ENCODE results near the gene PDXP. TPM values are rescaled to one million over a fixed set of nuclear protein-coding genes. Genes with fewer than 3 reads are reported as not detected.

Gene PDXP
- total and polyA plus RNA-seq, 2 of the 4 experiments (the other 2 are of a cell fraction), result 5.4 to 24.1 TPM

DNA sequence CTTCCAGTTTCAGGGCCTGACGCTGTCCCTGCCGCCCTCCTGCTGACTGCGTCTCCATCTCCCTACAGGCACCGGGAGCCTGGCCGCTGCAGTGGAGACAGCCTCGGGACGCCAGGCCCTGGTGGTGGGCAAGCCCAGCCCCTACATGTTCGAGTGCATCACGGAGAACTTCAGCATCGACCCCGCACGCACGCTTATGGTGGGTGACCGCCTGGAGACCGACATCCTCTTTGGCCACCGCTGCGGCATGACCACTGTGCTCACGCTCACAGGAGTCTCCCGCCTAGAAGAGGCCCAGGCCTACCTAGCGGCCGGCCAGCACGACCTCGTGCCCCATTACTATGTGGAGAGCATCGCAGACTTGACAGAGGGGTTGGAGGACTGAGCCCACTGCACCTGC lies 7.0 kb downstream of the PDXP start:
- POLR2A ChIA-PET (ENCODE audit: unreplicated experiment), result no interaction called here
- Histone ChIP-seq H3K9me3 (ENCODE audit: control insufficient read depth, insufficient read depth, low read length) (no peaks in the 10 kb centered on the region), H3K36me3 (ENCODE audit: control insufficient read depth, insufficient read depth, low read length) (peaks cover 14% of the 10 kb centered on the region), H3K79me1 (ENCODE audit: low read depth in 1 of 2, low read length in 2 of 2) (peaks cover 36 to 85% of the 10 kb centered on the region in 2 experiments), H3K27me3 (ENCODE audit: control insufficient read depth, insufficient read depth, low read length) (no peaks in the 10 kb centered on the region), H3K4me1 (ENCODE audit: control insufficient read depth, insufficient read depth, low read length) (peaks cover 20% of the 10 kb centered on the region), H2AK5ac (ENCODE audit: low read depth, low read length) (peak overlapping the region; percentile 77; the same call in 1 of the 2 replicates), H3K4ac (ENCODE audit: low read depth, low read length) (no peak overlapping the region), H3K27ac (ENCODE audit: insufficient read depth, low read length) (no peak overlapping the region), H4K91ac (ENCODE audit: insufficient read depth, low read depth, low read length) (no peak overlapping the region), H3K56ac (ENCODE audit: extremely low read depth, insufficient read depth, low read length) (no peak overlapping the region), H4K8ac (ENCODE audit: low read depth in 2 of 2, low read length in 2 of 2) (no peak overlapping the region), H3K9me1 (ENCODE audit: insufficient read depth, low read length) (0 out of 2 replicates have a peak, but pooled peaks cover 7% of the 10 kb centered on the region), H3K4me3 (ENCODE audit: insufficient read depth, low read depth, low read length) (no peak overlapping the region), H2AFZ (replicated peaks; ENCODE audit: low read length, poor library complexity) (no peak overlapping the region), H2BK15ac (ENCODE audit: low read depth, low read length) (no peak overlapping the region), H2AK9ac (replicated peaks; ENCODE audit: low read depth, low read length, poor library complexity) (no peak overlapping the region), H3K23ac (ENCODE audit: low read depth, low read length) (no peak overlapping the region), H2BK5ac (ENCODE audit: low read depth, low read length, poor library complexity, severe bottlenecking) (no peak overlapping the region), H4K20me1 (ENCODE audit: insufficient read depth, low read length) (peaks cover 17% of the 10 kb centered on the region), H3K18ac (ENCODE audit: low read depth, low read length) (no peak overlapping the region), H3K14ac (replicated peaks; ENCODE audit: low read depth, low read length) (no peak overlapping the region), H2BK20ac (ENCODE audit: low read depth, low read length) (no peak overlapping the region), H3K4me2 (ENCODE audit: low read depth, low read length) (no peak overlapping the region), H4K5ac (ENCODE audit: low read depth, low read length) (no peak overlapping the region), H3K9ac (ENCODE audit: low read depth, low read length) (no peak overlapping the region), H2BK120ac (ENCODE audit: low read depth, low read length) (no peak overlapping the region)
- CTCF ChIA-PET, result no interaction called here
- no peak for TF ChIP-seq NFE2L2 (IDR thresholded peaks at IDR 0.05; ENCODE audit: low read depth, low read length)
- no peak for TF ChIP-seq MAZ (IDR thresholded peaks at IDR 0.05; ENCODE audit: borderline replicate concordance, low read depth, low read length)
- TF ChIP-seq RCOR1 (IDR thresholded peaks at IDR 0.05; ENCODE audit: insufficient replicate concordance, low read length), result no peak
- TF ChIP-seq BHLHE40 (IDR thresholded peaks at IDR 0.05; ENCODE audit: low read depth, low read length), result no peak
- TF ChIP-seq, protein P1, sequence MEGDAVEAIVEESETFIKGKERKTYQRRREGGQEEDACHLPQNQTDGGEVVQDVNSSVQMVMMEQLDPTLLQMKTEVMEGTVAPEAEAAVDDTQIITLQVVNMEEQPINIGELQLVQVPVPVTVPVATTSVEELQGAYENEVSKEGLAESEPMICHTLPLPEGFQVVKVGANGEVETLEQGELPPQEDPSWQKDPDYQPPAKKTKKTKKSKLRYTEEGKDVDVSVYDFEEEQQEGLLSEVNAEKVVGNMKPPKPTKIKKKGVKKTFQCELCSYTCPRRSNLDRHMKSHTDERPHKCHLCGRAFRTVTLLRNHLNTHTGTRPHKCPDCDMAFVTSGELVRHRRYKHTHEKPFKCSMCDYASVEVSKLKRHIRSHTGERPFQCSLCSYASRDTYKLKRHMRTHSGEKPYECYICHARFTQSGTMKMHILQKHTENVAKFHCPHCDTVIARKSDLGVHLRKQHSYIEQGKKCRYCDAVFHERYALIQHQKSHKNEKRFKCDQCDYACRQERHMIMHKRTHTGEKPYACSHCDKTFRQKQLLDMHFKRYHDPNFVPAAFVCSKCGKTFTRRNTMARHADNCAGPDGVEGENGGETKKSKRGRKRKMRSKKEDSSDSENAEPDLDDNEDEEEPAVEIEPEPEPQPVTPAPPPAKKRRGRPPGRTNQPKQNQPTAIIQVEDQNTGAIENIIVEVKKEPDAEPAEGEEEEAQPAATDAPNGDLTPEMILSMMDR (conservative IDR thresholded peaks at IDR 0.05; ENCODE audit: low read depth, low read length), result no peak
- no peak for TF ChIP-seq POLR2A (IDR thresholded peaks at IDR 0.05; ENCODE audit: low read depth, low read length)
- no peak for TF ChIP-seq MAFK (IDR thresholded peaks at IDR 0.05; ENCODE audit: low read depth, low read length)
- TF ChIP-seq MXI1 (IDR thresholded peaks at IDR 0.05; ENCODE audit: borderline replicate concordance, low read depth, low read length), result no peak
- TF ChIP-seq CEBPB (IDR thresholded peaks at IDR 0.05; ENCODE audit: low read depth, low read length), result no peak
- no peak for TF ChIP-seq CHD1 (IDR thresholded peaks at IDR 0.05; ENCODE audit: low read depth, low read length)
- no peak for TF ChIP-seq RAD21 (IDR thresholded peaks at IDR 0.05; ENCODE audit: low read length)
- TF ChIP-seq ELK1 (IDR thresholded peaks at IDR 0.05; ENCODE audit: borderline replicate concordance, low read depth, low read length), result no peak
- no peak for TF ChIP-seq RFX5 (IDR thresholded peaks at IDR 0.05; ENCODE audit: low read depth, low read length)
- no peak for TF ChIP-seq SMC3 (IDR thresholded peaks at IDR 0.05; ENCODE audit: low read depth, low read length)
- TF ChIP-seq, protein P2, sequence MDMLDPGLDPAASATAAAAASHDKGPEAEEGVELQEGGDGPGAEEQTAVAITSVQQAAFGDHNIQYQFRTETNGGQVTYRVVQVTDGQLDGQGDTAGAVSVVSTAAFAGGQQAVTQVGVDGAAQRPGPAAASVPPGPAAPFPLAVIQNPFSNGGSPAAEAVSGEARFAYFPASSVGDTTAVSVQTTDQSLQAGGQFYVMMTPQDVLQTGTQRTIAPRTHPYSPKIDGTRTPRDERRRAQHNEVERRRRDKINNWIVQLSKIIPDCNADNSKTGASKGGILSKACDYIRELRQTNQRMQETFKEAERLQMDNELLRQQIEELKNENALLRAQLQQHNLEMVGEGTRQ (IDR thresholded peaks at IDR 0.05; ENCODE audit: low read depth, low read length), result no peak
- no peak for TF ChIP-seq FOS (IDR thresholded peaks at IDR 0.05; ENCODE audit: low read depth, low read length)
- intact Hi-C loops (cut with micrococcal nuclease) (no loop called here), in situ Hi-C loops (cut with MboI; ENCODE audit: low sequenced_read_pairs) (no loop called here), dilution Hi-C loops (cut with HindIII; ENCODE audit: low sequenced_read_pairs, unreplicated experiment) (no loop called here)
- BruUV-seq (replicated peaks), result no TSS peak
- ATAC-seq (ENCODE audit: low read depth), result no peak
- 98% methylated on average over 14 of the region's 24 CpGs; no CpG with 5 or more reads in 1 of the 2 experiments for whole genome bisulfite sequencing, 2 experiments (ENCODE audit: extremely low coverage in 2 of 2, insufficient read length in 1 of 2)
- no peak for DNase-seq
